ENCODE data around the gene SLC25A36. TPM values are rescaled to one million over a fixed set of nuclear protein-coding genes. Genes with fewer than 3 reads are reported as not detected.
A peak's percentile ranks its signal among the peaks of the same experiment; 100 is the strongest.

Gene SLC25A36
- total RNA-seq, 1 donor from 2014 or later, result 45.7 TPM

DNA sequence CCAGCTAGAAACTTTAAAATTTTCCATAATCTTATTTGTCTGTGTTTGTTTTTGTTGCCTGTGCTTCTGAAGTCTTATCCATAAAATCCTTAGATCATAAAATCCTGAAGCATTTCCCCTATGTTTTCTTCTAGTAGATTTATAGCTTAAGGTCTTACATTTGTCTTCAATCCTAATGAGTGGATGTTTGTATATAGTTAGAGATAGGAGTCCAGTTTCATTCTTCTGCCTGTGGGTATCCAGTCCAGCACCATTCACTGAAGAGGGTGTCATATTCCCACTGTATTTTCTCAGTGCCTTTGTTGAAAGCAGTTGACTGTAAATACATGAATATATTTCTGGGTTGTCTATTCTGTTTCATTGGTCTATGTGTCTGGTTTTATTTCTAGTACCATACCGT is 64.7 kb downstream of the SLC25A36 start:
- CTCF ChIA-PET, result no interaction called here
- no peaks in the 10 kb centered on the region for H3K36me3 Mint-ChIP-seq (ENCODE audit: low read depth)
- ATAC-seq (ENCODE audit: low read depth), result no peak
- no peak for TF ChIP-seq CTCF (IDR thresholded peaks at IDR 0.05)
- no peak overlapping the region for H3K27ac Mint-ChIP-seq
- POLR2A ChIA-PET, result no interaction called here
- no peak overlapping the region for H3K4me3 Mint-ChIP-seq
- H3K27me3 Mint-ChIP-seq, result peaks cover 23% of the 10 kb centered on the region
- no peaks in the 10 kb centered on the region for H3K9me3 Mint-ChIP-seq
- intact Hi-C loops (cut with micrococcal nuclease), result loop anchor here (10.0 kb wide), 1 partner anchor 448 kb away; no protein-coding TSS in a partner anchor
- DNase-seq, result no peak
- H3K4me1 Mint-ChIP-seq, result peaks cover 2% of the 10 kb centered on the region

DNA sequence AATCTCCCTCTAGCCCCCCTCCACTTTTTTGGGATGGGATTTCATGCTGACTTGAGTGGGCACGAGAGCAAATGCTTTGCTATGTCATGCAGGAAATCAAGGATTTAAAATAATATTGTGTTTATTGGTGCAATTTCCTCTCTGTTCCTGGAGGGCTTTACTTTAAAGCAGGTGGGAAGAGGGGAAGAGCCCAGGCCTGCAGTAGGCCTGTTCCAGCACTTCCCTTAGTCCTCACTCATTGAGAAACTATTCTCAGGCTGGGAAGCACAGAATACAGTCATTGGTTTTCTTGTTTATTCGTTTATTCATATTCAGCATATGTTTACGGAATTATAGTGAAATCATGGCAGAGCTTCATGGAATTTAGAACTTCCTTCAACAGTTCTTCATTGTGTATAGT is 67.9 kb downstream of the SLC25A36 start:
- H3K27me3 Mint-ChIP-seq, result peaks cover 34% of the 10 kb centered on the region
- H3K4me1 Mint-ChIP-seq, result peaks cover 5% of the 10 kb centered on the region
- intact Hi-C loops (cut with micrococcal nuclease), result loop anchor here (10.0 kb wide), 1 partner anchor 445 kb away; no protein-coding TSS in a partner anchor
- ChIA-PET CTCF (interaction anchor here (1.4 kb wide), 1 partner anchor 96 kb away, joined by 4 read pairs; no protein-coding TSS in a partner anchor), POLR2A (no interaction called here)
- H3K36me3 Mint-ChIP-seq (ENCODE audit: low read depth), result no peaks in the 10 kb centered on the region
- TF ChIP-seq CTCF (IDR thresholded peaks at IDR 0.05), result no peak
- no peak for DNase-seq
- ATAC-seq (ENCODE audit: low read depth), result no peak
- no peak overlapping the region for H3K4me3 Mint-ChIP-seq
- H3K9me3 Mint-ChIP-seq, result no peaks in the 10 kb centered on the region
- no peak overlapping the region for H3K27ac Mint-ChIP-seq

DNA sequence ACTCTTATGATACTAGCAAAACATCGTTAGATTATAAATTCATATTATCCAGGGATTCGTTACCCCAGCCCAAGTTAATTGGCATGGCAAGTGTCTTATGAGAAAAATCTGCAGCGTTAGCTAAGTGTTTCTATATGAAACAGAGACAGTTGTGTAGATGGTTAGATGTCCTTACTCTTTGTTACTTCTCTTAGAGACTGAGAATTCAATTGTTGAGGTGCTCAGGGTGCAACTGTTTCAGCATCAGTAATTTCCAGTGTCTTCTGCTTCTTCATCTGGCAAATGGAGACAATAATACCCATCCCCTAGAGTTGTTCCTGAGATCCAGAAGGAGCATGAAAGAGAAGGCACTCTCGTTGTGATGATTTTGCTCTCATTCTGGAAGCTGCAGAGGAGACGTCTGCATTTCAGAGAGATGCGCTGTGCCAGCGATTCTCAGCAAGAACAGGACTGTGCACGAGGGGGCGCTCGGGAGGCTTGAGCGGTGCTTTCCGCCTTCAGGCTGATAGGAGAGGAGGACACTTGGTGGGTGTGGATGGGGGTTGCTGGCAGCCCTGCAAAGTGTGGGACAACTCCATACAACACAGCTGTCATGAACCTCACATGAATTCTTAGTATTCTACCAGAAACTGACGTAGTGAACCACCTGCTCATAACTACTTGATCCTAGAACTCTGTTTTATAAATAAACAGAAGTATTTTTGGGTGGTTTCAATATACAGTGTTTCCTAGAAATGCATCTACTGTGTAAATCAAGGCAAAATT is 69.8 kb downstream of the SLC25A36 start:
- peaks cover 29% of the 10 kb centered on the region for H3K27me3 Mint-ChIP-seq
- POLR2A ChIA-PET, result no interaction called here
- CTCF ChIA-PET, result no interaction called here

DNA sequence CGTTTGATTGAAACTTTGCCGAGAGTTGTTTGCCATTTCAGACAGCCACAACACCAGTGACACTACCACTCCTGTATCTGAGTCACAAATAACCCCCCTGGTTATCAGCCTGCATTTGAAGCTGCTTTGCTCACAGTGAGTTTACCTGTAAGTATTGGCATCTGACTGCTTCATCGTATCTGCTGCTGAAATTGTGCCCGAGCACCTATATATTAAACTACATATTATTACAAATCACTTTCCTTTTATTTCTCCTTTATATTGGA is 70.3 kb downstream of the SLC25A36 start:
- peaks cover 5% of the 10 kb centered on the region for H3K4me1 Mint-ChIP-seq
- intact Hi-C loops (cut with micrococcal nuclease), result loop anchor here (1.0 kb wide), 1 partner anchor 180 kb away; no protein-coding TSS in a partner anchor
- ChIA-PET CTCF (interaction anchor here (1.1 kb wide), 1 partner anchor 10 kb away, joined by 3 read pairs; no protein-coding TSS in a partner anchor), POLR2A (no interaction called here)
- TF ChIP-seq CTCF (IDR thresholded peaks at IDR 0.05), result no peak
- no peak overlapping the region for H3K4me3 Mint-ChIP-seq
- H3K36me3 Mint-ChIP-seq (ENCODE audit: low read depth), result no peaks in the 10 kb centered on the region
- H3K27me3 Mint-ChIP-seq, result peaks cover 29% of the 10 kb centered on the region
- H3K9me3 Mint-ChIP-seq, result no peaks in the 10 kb centered on the region
- H3K27ac Mint-ChIP-seq, result no peak overlapping the region
- DNase-seq (no peak), ATAC-seq (ENCODE audit: low read depth) (no peak)

More for the DNA sequence above, 69.8 kb downstream of the SLC25A36 start:
- TF ChIP-seq CTCF (IDR thresholded peaks at IDR 0.05), result peak; percentile 48
- DNase-seq (peak; percentile 41), ATAC-seq (ENCODE audit: low read depth) (peak; percentile 66)
- intact Hi-C loops (cut with micrococcal nuclease), result loop anchor here (1.0 kb wide), 1 partner anchor 181 kb away; no protein-coding TSS in a partner anchor
- peaks cover 5% of the 10 kb centered on the region for H3K4me1 Mint-ChIP-seq
- no peaks in the 10 kb centered on the region for H3K36me3 Mint-ChIP-seq (ENCODE audit: low read depth)
- H3K27ac Mint-ChIP-seq, result no peak overlapping the region
- no peaks in the 10 kb centered on the region for H3K9me3 Mint-ChIP-seq
- no peak overlapping the region for H3K4me3 Mint-ChIP-seq

GRCh38 chr3:141012571-141012970 is 70.9 kb downstream of the SLC25A36 start:
- intact Hi-C loops (cut with micrococcal nuclease), result no loop called here
- Mint-ChIP-seq H3K9me3 (no peaks in the 10 kb centered on the region), H3K4me1 (peaks cover 7% of the 10 kb centered on the region), H3K27me3 (peaks cover 29% of the 10 kb centered on the region), H3K27ac (no peak overlapping the region), H3K36me3 (ENCODE audit: low read depth) (no peaks in the 10 kb centered on the region), H3K4me3 (no peak overlapping the region)
- ChIA-PET POLR2A (no interaction called here), CTCF (interaction anchor here (1.1 kb wide), 1 partner anchor 11 kb away, joined by 3 read pairs; no protein-coding TSS in a partner anchor)
- DNase-seq (no peak), ATAC-seq (ENCODE audit: low read depth) (no peak)
- TF ChIP-seq CTCF (IDR thresholded peaks at IDR 0.05), result no peak

Measured in activated B cell treated with CpG ODN at 0.5 μM for 24 hours (primary cell).